ENCODE data around the gene NARS2. TPM values are rescaled to one million over a fixed set of nuclear protein-coding genes. Genes with fewer than 3 reads are reported as not detected.
A peak's percentile ranks its signal among the peaks of the same experiment; 100 is the strongest.

The NARS2 gene
- total and polyA plus RNA-seq, 9 of the 15 experiments (the other 6 are each of a cell fraction or from before 2014, with no cell fraction given), result 26.8 to 48.0 (median 34.2) TPM

DNA sequence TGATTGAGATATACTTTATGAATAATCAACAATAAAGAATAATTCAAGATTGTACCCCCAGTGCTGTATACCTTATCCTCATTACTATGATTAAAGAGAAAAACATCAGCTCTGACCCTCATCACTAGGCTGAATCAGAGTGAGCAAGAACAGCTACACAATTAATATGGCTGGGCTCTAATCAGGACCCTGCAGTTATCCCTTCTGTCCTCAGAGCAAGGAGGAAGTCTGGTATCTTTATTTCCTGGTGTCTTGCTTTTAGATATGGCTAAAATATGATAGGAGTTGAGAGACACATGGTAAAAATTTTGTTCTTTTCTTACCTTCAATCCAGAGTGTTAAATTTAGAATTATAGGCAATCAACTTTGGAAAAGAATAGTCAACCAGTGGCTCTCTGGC, 128.5 kb downstream of the NARS2 start:
- Histone ChIP-seq H3K79me2 (ENCODE audit: control insufficient read depth, insufficient read depth, low read length) (no peaks in the 10 kb centered on the region), H3K9ac (ENCODE audit: insufficient read depth in 1 of 2, low read depth in 2 of 2, low read length in 2 of 2) (no peak overlapping the region), H3K27me3 (ENCODE audit: control insufficient read depth in 2 of 2, insufficient read depth in 2 of 2, low read length in 2 of 2) (no peaks in the 10 kb centered on the region), H2AFZ (ENCODE audit: low read depth, low read length) (no peak overlapping the region), H3K27ac (ENCODE audit: extremely low read depth, low read depth, low read length) (no peak overlapping the region), H3K4me2 (ENCODE audit: insufficient read depth, low read length) (no peak overlapping the region), H3K4me1 (replicated peaks in 1 of 2; ENCODE audit: control insufficient read depth in 2 of 2, insufficient read depth in 2 of 2, low read length in 2 of 2) (0 out of 5 replicates have a peak, but pooled peaks cover 5 to 6% of the 10 kb centered on the region in 2 experiments), H3K4me3 (no peak overlapping the region), H3K9me1 (ENCODE audit: control insufficient read depth, insufficient read depth, low read length) (no peaks in the 10 kb centered on the region), H3K36me3 (ENCODE audit: control insufficient read depth, insufficient read depth, low read length) (peaks cover 14% of the 10 kb centered on the region), H3K9me3 (replicated peaks; ENCODE audit: control insufficient read depth, insufficient read depth, low read depth, low read length) (no peaks in the 10 kb centered on the region), H4K20me1 (replicated peaks; ENCODE audit: control insufficient read depth, insufficient read depth, low read length) (no peaks in the 10 kb centered on the region)
- peak; percentile 81 for ATAC-seq
- ChIA-PET CTCF (ENCODE audit: low intra/inter-chr PET ratio) (no interaction called here), POLR2A (interaction anchor here (0.5 to 1.1 kb wide), 4 partner anchors 10 to 258 kb away, joined by 3 to 4 read pairs (median 4); no protein-coding TSS in a partner anchor)
- no TSS peak for BruUV-seq (replicated peaks)
- peak; percentile 19 to 46 (median 28) for DNase-seq (ENCODE audit: extremely low read depth in 1 of 4, low spot score in 3 of 4)
- intact Hi-C loops (cut with micrococcal nuclease), result no loop called here
- FAIRE-seq, result no peak
- in situ Hi-C loops (cut with MboI), result no loop called here
- no peak for TF ChIP-seq BRCA1 (IDR thresholded peaks at IDR 0.05)
- no peak for TF ChIP-seq BRCA1 (CRISPR knock-in tag; IDR thresholded peaks at IDR 0.05)
- 0 out of 2 replicates have a peak, but pooled peaks have one; percentile 14 for TF ChIP-seq SMARCE1 (IDR thresholded peaks at IDR 0.05)
- no peak for TF ChIP-seq CC2D1A (IDR thresholded peaks at IDR 0.05)
- TF ChIP-seq NFIC (IDR thresholded peaks at IDR 0.05), result 0 out of 2 replicates have a peak, but pooled peaks have one; percentile 24
- peak; percentile 47; the same call in 1 of the 2 replicates for TF ChIP-seq PML (IDR thresholded peaks at IDR 0.05; ENCODE audit: low read length)
- peak; percentile 83 for TF ChIP-seq TAL1 (IDR thresholded peaks at IDR 0.05)
- peak; percentile 88 for TF ChIP-seq TEAD4 (IDR thresholded peaks at IDR 0.05; ENCODE audit: low read length)
- TF ChIP-seq TEAD4 (CRISPR knock-in tag; IDR thresholded peaks at IDR 0.05; ENCODE audit: borderline replicate concordance), result no peak
- TF ChIP-seq TSC22D4 (tag; IDR thresholded peaks at IDR 0.05), result no peak
- TF ChIP-seq, protein P1, sequence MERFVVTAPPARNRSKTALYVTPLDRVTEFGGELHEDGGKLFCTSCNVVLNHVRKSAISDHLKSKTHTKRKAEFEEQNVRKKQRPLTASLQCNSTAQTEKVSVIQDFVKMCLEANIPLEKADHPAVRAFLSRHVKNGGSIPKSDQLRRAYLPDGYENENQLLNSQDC (CRISPR knock-in tag; IDR thresholded peaks at IDR 0.05), result no peak
- TF ChIP-seq, protein P2, sequence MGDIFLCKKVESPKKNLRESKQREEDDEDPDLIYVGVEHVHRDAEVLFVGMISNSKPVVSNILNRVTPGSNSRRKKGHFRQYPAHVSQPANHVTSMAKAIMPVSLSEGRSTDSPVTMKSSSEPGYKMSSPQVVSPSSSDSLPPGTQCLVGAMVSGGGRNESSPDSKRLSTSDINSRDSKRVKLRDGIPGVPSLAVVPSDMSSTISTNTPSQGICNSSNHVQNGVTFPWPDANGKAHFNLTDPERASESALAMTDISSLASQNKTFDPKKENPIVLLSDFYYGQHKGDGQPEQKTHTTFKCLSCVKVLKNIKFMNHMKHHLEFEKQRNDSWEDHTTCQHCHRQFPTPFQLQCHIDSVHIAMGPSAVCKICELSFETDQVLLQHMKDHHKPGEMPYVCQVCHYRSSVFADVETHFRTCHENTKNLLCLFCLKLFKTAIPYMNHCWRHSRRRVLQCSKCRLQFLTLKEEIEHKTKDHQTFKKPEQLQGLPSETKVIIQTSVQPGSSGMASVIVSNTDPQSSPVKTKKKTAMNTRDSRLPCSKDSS (IDR thresholded peaks at IDR 0.05; ENCODE audit: low read depth, partially characterized antibody), result no peak
- TF ChIP-seq DPF2 (IDR thresholded peaks at IDR 0.05), result peak; percentile 56
- TF ChIP-seq MEIS2 (IDR thresholded peaks at IDR 0.05; ENCODE audit: partially characterized antibody), result peak; percentile 72
- TF ChIP-seq FOXM1 (IDR thresholded peaks at IDR 0.05; ENCODE audit: low read depth), result peak; percentile 43; the same call in 1 of the 2 replicates
- no peak for TF ChIP-seq FOXM1 (CRISPR knock-in tag; IDR thresholded peaks at IDR 0.05; ENCODE audit: low read depth)
- 0 out of 2 replicates have a peak, but pooled peaks have one; percentile 15 for TF ChIP-seq JUND (IDR thresholded peaks at IDR 0.05; ENCODE audit: borderline replicate concordance, low read depth, low read length)
- TF ChIP-seq JUND (tag; IDR thresholded peaks at IDR 0.05; ENCODE audit: borderline replicate concordance, low read depth, low read length), result no peak
- peak; percentile 63 for TF ChIP-seq KLF16 (IDR thresholded peaks at IDR 0.05)
- 0 out of 2 replicates have a peak, but pooled peaks have one; percentile 13 for TF ChIP-seq SOX6 (IDR thresholded peaks at IDR 0.05)
- TF ChIP-seq TCFL5 (CRISPR knock-in tag; conservative IDR thresholded peaks at IDR 0.05), result no peak
- TF ChIP-seq NCOR1 (IDR thresholded peaks at IDR 0.05), result peak; percentile 65
- no peak for TF ChIP-seq ZNF197 (CRISPR knock-in tag; IDR thresholded peaks at IDR 0.05; ENCODE audit: low read depth)
- TF ChIP-seq ZNF140 (CRISPR knock-in tag; IDR thresholded peaks at IDR 0.05), result no peak
- peak; percentile 71 for TF ChIP-seq SMARCA4 (IDR thresholded peaks at IDR 0.05)
- TF ChIP-seq GATA2 (CRISPR knock-in tag; IDR thresholded peaks at IDR 0.05), result peak; percentile 49
- TF ChIP-seq STAT5A (IDR thresholded peaks at IDR 0.05; ENCODE audit: borderline replicate concordance, low read length), result peak; percentile 63; the same call in 1 of the 2 replicates

All from K562 (cell line).